Esophagus muscularis mucosa (tissue), 4 donors: ENCODE results near the gene MYO9B. TPM values are rescaled to one million over a fixed set of nuclear protein-coding genes. Genes with fewer than 3 reads are reported as not detected.

Experiments used
- DNase-seq: peaks from one replicate; pipeline ENCODE4 v3.0.0-alpha.2; 2017; ENCODE audit errors: extremely low spot score
- H3K27ac ChIP-seq, 4 donors: fragments of 200-600 bp; sonication (generic); replicated peaks in 1 of 4; 1 replicate in 3 of 4; 2 replicates in 1 of 4; pipeline ENCODE4 v1.5.1; 2016 to 2019; ENCODE audit warnings: mild to moderate bottlenecking in 1 of 4
- H3K27me3 ChIP-seq, 4 donors: fragments of 200-600 bp; sonication (generic); one replicate each; pipeline versions ENCODE4 v1.5.1 to v1.6.0; 2016 to 2019
- H3K36me3 ChIP-seq, 4 donors: fragments of 200-600 bp; sonication (generic); one replicate each; pipeline ENCODE4 v1.5.1; 2016 to 2019
- H3K4me1 ChIP-seq, 4 donors: fragments of 200-600 bp; sonication (generic); one replicate each; pipeline ENCODE4 v1.5.1; 2016 to 2019
- H3K4me3 ChIP-seq, 4 donors: fragments of 200-600 bp; sonication (generic); 1 replicate in 2 of 4; 2 replicates in 2 of 4; pipeline ENCODE4 v1.5.1; 2016 to 2019; ENCODE audit warnings: mild to moderate bottlenecking in 4 of 4, moderate library complexity in 1 of 4
- H3K9me3 ChIP-seq, 4 donors: fragments of 200-600 bp; sonication (generic); 1 replicate in 3 of 4; 2 replicates in 1 of 4; pipeline ENCODE4 v1.5.1; 2016 to 2019
- CTCF ChIP-seq, 3 experiments: fragments of 200-600 bp in 2 of 3; fragments of 450-650 bp in 1 of 3; sonication (generic) in 2 of 3; IDR thresholded peaks; one replicate each; pipeline ENCODE4 v1.5.1; 2017 to 2019; ENCODE audit warnings: antibody characterized with exemption in 3 of 3, mild to moderate bottlenecking in 2 of 3, moderate library complexity in 1 of 3
- EP300 ChIP-seq: sonication (generic); formaldehyde crosslinking; IDR thresholded peaks from one replicate; pipeline ENCODE4 v1.6.1; 2017; ENCODE audit warnings: antibody characterized with exemption
- POLR2A ChIP-seq: fragments of 450-650 bp; IDR thresholded peaks from one replicate; pipeline ENCODE4 v1.6.1; 2017; ENCODE audit warnings: antibody characterized with exemption, moderate library complexity, mild to moderate bottlenecking, low read depth
- POLR2AphosphoS5 ChIP-seq, 2 donors: sonication (generic); formaldehyde crosslinking; IDR thresholded peaks; one replicate each; pipeline ENCODE4 v1.6.1; 2017; ENCODE audit warnings: antibody characterized with exemption in 2 of 2
- whole genome bisulfite sequencing: methylation state at CpG from one replicate; pipeline ENCODE4 v1.1.5; 2018; 5-methylcytosine and 5-hydroxymethylcytosine counted together
- intact Hi-C: fragments of 100-400 bp; cut with DNase I; formaldehyde crosslinking; loops from one replicate; pipeline ENCODE4 v1.15.1; 2023
- total RNA-seq, 4 donors: library from RNA; depleted of rRNA; stranded (reverse); fragments of >200 nt; gene quantifications; one replicate each; pipeline versions ENCODE4 v1.1.0 to v1.2.1, GENCODE V29; 2016

The MYO9B gene
- total RNA-seq, 4 donors from 2014 or later: 52.6 to 73.3 (median 57.7) TPM

- peaks cover 0 to 30% (median 8%) of the 10 kb centered on the region in 4 donors for H3K36me3 ChIP-seq
- peaks cover 15 to 28% (median 19%) of the 10 kb centered on the region in 4 donors for H3K4me1 ChIP-seq
- no peak overlapping the region for H3K27ac ChIP-seq
- H3K9me3 ChIP-seq: no peaks in the 10 kb centered on the region
- no peak for DNase-seq
- no peak for TF ChIP-seq POLR2A
- no peak for TF ChIP-seq POLR2AphosphoS5 (IDR thresholded peaks at IDR 0.05)
- no peak for TF ChIP-seq CTCF (IDR thresholded peaks at IDR 0.05)
- TF ChIP-seq EP300: no peak
- 92% methylated on average over 8 of the region's 9 CpGs for WGBS
- no peak overlapping the region for H3K4me3 ChIP-seq
- intact Hi-C loops: no loop called here
- no peaks in the 10 kb centered on the region for H3K27me3 ChIP-seq
Measured at GRCh38 chr19:17128820-17129219, 53.2 kb downstream of the MYO9B start.

- H3K9me3 ChIP-seq: no peaks in the 10 kb centered on the region
- TF ChIP-seq EP300 (no peak), POLR2A (no peak), POLR2AphosphoS5 (IDR thresholded peaks at IDR 0.05) (no peak), CTCF (IDR thresholded peaks at IDR 0.05) (no peak)
- peaks cover 16 to 29% (median 19%) of the 10 kb centered on the region in 4 donors for H3K4me1 ChIP-seq
- intact Hi-C loops: no loop called here
- no peaks in the 10 kb centered on the region for H3K27me3 ChIP-seq
- H3K36me3 ChIP-seq: peaks cover 0 to 30% (median 8%) of the 10 kb centered on the region in 4 donors
- DNase-seq: no peak
- H3K27ac ChIP-seq: no peak overlapping the region
- no peak overlapping the region for H3K4me3 ChIP-seq
- 85% methylated on average over 12 of the region's 12 CpGs for WGBS
Measured at GRCh38 chr19:17129377-17129776, 53.8 kb downstream of the MYO9B start.

- H3K4me1 ChIP-seq: peaks cover 40 to 47% (median 44%) of the 10 kb centered on the region in 4 donors
- H3K27ac ChIP-seq: peak overlapping the region; percentile 88 to 93 (median 90)
- intact Hi-C loops: loop anchor here (5.0 kb wide), 1 partner anchor 58 kb away; the partner anchor contains the start of genes HAUS8 and MYO9B
- peak overlapping the region; percentile 29 to 42 (median 40) for H3K4me3 ChIP-seq
- peak; percentile 97 for DNase-seq
- H3K27me3 ChIP-seq: no peaks in the 10 kb centered on the region
- TF ChIP-seq CTCF (IDR thresholded peaks at IDR 0.05): peak; percentile 45 to 61 (median 47)
- TF ChIP-seq EP300: no peak
- TF ChIP-seq POLR2AphosphoS5 (IDR thresholded peaks at IDR 0.05): peak; percentile 79 to 90
- WGBS: 11% methylated on average over 27 of the region's 30 CpGs
- no peaks in the 10 kb centered on the region for H3K9me3 ChIP-seq
- no peaks in the 10 kb centered on the region for H3K36me3 ChIP-seq
Measured at GRCh38 chr19:17135001-17135853, 59.6 kb downstream of the MYO9B start.

- DNase-seq: no peak
- H3K27ac ChIP-seq: peak overlapping the region; percentile 88 to 93 (median 90)
- intact Hi-C loops: loop anchor here (5.0 kb wide), 1 partner anchor 59 kb away; the partner anchor contains the start of genes HAUS8 and MYO9B
- H3K36me3 ChIP-seq: no peaks in the 10 kb centered on the region
- H3K4me1 ChIP-seq: peaks cover 40 to 48% (median 44%) of the 10 kb centered on the region in 4 donors
- no peak for TF ChIP-seq POLR2AphosphoS5 (IDR thresholded peaks at IDR 0.05)
- TF ChIP-seq CTCF (IDR thresholded peaks at IDR 0.05): no peak
- no peak for TF ChIP-seq POLR2A
- TF ChIP-seq EP300: no peak
- peak overlapping the region; percentile 29 to 42 (median 40) for H3K4me3 ChIP-seq
- no peaks in the 10 kb centered on the region for H3K27me3 ChIP-seq
- no peaks in the 10 kb centered on the region for H3K9me3 ChIP-seq
- 87% methylated on average over 3 of the region's 9 CpGs for WGBS
Measured at GRCh38 chr19:17136021-17136420, 60.4 kb downstream of the MYO9B start.
